Endothelial cell of hepatic sinusoid (primary cell): Measurements from ENCODE around the gene BSCL2.
"Not testable (repeated sequence)": the region's sequence is repeated elsewhere in the genome, so short reads cannot be mapped to it uniquely, and the experiment has no call there.

ENCODE experiments used
- in situ Hi-C: cut with HindIII; loops from 2 replicates; pipeline ENCODE4 v1.10.0; 2017; ENCODE audit warnings: low sequenced_read_pairs

BSCL2 gene

GRCh38 chr11:62689421-62690183, 17.6 kb downstream of the BSCL2 start, which contains the start of gene LRRN4CL:
Gene LRRN4CL, minus strand, starts transcription at chr11:62689530. Its CDS starts 1,022 bp downstream, at chr11:62688508.
- in situ Hi-C loops = loop anchor here (10.0 kb wide), 1 partner anchor 125 kb away; no protein-coding TSS in a partner anchor

GRCh38 chr11:62688491-62688890, 18.7 kb downstream of the BSCL2 start:
- in situ Hi-C loops = no loop called here

DNA sequence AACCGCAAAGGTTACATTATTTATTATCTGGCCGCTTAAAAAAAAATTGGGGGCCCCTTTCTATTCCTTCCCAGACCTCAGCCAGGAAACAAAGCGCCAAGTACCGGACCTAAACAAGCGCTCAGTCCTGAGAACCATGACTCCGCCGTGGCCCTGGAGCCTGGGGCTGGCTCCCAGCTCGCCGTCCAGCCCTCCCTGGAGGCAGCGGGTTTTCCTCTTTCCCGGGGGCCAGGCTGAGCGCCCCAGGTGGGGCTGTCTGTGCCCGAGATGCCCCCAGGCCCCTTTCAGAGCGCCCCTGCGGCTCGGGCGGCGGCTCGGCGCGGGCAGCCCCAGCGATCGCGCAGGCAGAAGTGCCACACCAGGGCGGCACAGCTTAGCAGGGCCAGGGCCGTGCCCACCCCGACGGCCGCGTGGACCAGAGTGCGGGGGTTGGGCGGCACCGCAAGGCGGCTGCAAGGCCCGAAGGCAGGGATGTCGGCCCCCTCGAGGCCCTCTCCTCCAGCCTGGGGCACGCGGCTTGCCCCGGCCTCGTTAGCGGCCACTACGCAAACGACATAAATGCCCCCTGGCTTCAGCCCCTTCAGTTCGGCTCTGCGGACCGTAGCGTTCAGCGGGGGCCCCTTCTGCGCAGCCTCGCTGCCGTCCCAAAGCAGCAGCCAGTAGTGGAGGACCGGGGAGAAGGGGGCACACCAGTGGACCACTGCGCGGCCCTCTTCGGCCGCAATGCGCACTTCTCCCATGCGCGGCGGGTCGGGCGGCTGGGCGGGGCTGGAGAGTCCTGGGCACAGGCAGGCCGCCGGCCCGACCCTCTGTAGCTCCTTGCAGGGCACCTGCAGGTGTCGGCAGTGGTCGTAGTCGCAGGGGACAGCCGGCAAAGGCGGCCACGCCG, 19.5 kb downstream of the BSCL2 start:
- in situ Hi-C loops = no loop called here

DNA sequence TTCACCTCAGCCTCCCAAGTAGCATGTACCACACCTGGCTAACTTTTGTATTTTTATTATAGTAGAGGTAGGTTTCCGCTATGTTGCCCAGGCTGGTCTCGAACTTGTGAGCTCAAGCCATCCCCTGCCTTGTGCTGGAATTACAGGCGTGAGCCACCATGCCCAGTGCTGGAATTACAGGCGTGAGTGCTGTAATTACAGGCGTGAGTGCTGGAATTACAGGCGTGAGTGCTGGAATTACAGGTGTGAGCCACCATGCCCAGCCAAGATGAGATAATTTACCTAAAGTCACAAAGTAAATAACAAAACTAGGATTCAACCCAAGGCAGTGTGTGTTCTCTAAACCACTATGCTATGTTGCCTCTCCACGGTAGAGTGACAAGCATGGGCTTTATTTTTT, 24.7 kb downstream of the BSCL2 start:
- in situ Hi-C loops = no loop called here

- in situ Hi-C loops = no loop called here
Measured at GRCh38 chr11:62680825-62681240, 26.4 kb downstream of the BSCL2 start.

DNA sequence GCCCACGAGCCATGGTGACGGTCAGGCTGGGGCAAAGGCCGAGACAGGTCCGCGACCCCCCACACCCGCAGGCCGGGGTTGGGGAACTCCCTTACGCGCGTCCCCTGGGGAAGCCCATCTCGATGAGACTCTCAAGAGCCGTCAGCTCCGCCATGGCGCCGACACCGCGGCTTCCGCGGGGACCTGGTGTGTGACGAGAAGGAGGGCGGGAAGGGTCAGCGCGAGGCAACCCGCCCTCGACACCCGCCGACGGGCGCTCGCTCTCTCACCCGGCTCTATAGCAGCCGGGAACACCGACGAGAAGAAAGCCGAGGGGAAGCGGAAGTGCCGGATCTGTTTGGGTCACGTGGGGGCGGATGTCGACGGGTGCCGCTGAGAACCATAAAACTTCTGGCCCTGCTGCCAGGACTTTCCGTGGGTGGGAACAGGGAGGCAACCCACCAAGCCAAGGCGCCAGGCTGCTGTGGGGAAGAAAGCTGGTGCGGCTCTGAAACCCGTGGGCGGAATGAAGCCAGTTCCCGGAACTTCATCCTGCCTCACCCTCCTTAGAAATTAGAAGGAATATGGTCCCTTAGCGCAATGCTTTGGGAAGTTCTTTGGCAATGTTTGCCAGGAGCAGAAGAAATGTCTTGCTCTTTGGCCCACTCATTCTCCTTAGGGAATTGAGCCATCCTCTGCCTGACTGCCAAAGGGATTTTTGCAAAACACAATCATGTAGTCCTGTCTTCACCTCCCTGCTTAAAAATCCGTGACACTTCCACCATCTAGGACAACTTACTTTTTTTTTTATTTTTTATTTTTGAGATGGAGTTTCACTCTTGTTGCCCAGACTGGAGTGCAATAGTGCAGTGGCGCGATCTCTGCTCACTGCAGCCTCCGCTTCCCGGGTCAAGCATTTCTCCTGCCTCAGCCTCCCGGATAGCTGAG, 28.2 kb downstream of the BSCL2 start, which contains the start of gene UBXN1:
UBXN1 (minus strand) TSS at position 304 of the 927 bp plus-strand sequence; CDS start at position 154, 150 bp downstream.
- in situ Hi-C loops = no loop called here

DNA sequence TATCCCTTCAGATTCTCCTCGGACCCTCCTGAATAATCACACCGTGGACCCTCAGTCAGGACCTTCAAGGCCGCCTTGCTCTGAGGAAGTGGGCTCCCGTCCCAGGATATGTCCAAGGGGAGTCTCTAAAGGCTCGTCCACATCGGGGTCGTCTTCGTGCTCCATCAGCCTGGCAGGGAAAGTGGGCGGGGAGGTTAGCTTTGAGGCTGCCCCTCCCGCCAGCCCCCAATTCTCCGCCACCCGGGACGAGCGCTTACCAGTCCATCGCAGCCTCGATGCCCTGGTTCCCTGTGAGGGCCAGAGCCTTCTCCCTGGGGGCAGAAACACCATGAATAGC, 28.8 kb downstream of the BSCL2 start:
- in situ Hi-C loops = no loop called here

DNA sequence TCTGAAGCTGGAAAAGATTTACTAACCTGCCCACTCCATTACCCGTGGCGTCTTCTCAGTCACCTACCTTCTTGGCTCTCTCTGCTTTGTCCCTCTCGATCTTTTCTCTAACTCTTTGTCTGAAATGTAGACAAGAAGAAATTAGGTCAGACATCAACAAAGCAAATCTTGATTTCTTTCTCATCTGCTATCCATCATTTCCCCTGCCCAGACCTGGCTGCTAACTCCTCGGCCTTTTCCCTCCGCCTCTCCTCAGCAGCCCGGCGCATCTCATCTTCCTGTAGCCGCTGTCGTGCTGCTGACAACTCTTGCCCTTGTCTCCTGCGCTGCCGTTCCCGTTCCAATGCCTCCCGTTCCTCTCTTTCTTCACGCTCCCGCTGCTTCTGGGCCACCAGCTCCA, 29.5 kb downstream of the BSCL2 start:
- in situ Hi-C loops = no loop called here

GRCh38 chr11:62677156-62677555, 30.1 kb downstream of the BSCL2 start:
- in situ Hi-C loops = no loop called here

- in situ Hi-C loops = no loop called here
Measured at GRCh38 chr11:62676698-62677097, 30.5 kb downstream of the BSCL2 start.

- in situ Hi-C loops = not testable (repeated sequence)
Measured at GRCh38 chr11:62675415-62675814, 31.8 kb downstream of the BSCL2 start.

DNA sequence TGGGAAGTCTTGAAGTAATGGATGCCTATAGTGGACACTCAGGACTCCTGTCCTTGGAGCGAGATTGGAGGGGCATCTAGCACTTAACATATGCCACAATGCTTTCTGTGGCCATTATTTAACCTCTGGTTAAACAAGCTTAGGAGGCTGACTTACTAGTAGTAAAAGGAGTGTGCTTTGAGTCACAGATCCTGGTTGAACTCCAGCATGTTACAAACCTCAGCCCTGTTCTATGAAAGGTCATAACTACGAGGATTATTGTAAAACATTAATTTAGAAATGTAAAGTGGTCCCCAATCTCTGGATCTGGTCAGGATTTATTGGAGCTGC, 34.1 kb downstream of the BSCL2 start:
- in situ Hi-C loops = loop anchor here (5.0 kb wide), 1 partner anchor 99 kb away; the partner anchor contains the start of gene TAF6L

- in situ Hi-C loops = loop anchor here (5.0 kb wide), 1 partner anchor 101 kb away; the partner anchor contains the start of gene TAF6L
Measured at GRCh38 chr11:62671608-62672389, 35.4 kb downstream of the BSCL2 start, which contains the start of the genes LBHD1 and UQCC3. Gene LBHD1, minus strand, starts transcription at chr11:62672267. Its CDS starts 2,236 bp downstream, at chr11:62670031. Gene UQCC3, plus strand, starts transcription at chr11:62671673. Its CDS starts 73 bp downstream, at chr11:62671746.

DNA sequence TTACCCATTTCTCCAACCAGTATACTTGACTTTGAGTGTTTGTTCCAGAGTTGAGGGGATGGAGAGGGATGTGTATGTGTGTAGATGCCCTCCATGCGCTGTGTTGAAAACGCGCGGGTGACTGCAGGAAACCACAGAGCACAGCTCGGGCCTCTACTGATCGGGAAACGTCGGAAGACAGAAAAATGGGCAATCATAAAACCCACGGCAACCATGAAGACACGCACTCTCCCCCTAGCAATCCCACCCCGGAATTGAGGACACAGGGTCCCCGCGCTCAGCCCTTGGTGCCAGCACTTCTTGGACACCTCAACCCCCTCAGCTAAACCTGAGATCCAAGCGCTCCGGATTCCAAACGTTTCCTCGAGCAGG, 36.0 kb downstream of the BSCL2 start:
- in situ Hi-C loops = loop anchor here (5.0 kb wide), 1 partner anchor 101 kb away; the partner anchor contains the start of gene TAF6L

- in situ Hi-C loops = loop anchor here (5.0 kb wide), 1 partner anchor 103 kb away; the partner anchor contains the start of gene TAF6L
Measured at GRCh38 chr11:62669420-62670161, 37.6 kb downstream of the BSCL2 start.

GRCh38 chr11:62667460-62667859, 39.8 kb downstream of the BSCL2 start:
- in situ Hi-C loops = no loop called here

- in situ Hi-C loops = no loop called here
Measured at GRCh38 chr11:62666259-62666926, 40.8 kb downstream of the BSCL2 start.

DNA sequence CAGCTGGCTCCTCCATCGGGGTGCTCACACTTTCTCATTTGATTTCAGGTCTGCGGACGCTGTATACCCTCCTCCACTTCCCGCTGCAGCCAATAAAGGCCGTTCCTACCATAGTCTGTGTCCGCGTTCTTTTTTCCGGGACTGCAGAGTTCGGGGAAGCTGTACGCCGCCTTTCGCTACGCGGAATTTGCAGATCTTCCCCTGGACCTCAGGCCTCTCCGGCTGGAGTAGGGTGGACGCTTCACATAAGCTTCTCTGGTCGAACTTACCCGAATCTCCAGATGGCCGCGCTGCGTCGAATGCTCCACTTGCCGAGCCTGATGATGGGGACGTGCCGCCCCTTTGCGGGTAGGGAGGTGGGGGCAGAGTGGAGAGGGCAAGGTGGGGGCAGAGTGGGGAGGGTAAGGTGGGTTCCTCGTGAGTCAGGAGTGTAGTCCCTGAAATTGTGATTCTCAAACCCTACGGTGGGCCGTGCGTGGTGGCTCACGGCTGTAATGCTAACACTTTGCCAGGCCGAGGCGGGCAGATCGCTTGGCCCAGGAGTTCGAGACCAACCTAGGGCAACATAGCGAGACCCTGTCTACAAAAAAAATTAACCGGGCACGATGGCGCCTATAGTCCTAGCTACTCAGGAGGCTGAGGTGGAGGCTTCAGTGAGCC, 41.5 kb downstream of the BSCL2 start:
- in situ Hi-C loops = no loop called here
